GM19328 (cell line): ENCODE results near the gene ARFGAP1.

Source experiments
- ATAC-seq: cut with Tn5 transposase; IDR thresholded peaks from one replicate; pipeline ENCODE4 v1.9.1; 2021; ENCODE audit warnings: mild to moderate bottlenecking, moderate library complexity; ENCODE audit not compliant: unreplicated experiment

ARFGAP1 gene

DNA sequence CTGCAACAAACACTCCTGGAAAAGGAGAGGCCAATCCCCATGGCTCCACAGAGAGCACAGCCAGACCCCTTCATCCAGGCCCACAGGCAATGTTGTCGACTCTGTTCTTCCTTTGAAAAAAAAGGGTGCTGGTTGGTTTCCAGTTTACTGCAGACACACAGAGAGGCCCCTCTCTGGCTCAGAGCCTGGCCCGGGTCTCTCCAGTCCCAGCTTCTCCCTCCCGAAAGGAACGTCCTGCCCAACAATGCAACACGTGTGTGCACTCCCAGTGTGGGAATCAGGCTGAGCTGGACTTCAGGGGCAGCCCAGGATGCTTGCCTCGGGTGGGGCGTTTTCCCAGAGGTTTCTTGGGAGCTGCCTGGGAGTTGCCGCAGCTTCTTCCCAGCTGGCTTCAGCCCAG is 13.8 kb upstream of the ARFGAP1 start:
- ATAC-seq = no peak

DNA sequence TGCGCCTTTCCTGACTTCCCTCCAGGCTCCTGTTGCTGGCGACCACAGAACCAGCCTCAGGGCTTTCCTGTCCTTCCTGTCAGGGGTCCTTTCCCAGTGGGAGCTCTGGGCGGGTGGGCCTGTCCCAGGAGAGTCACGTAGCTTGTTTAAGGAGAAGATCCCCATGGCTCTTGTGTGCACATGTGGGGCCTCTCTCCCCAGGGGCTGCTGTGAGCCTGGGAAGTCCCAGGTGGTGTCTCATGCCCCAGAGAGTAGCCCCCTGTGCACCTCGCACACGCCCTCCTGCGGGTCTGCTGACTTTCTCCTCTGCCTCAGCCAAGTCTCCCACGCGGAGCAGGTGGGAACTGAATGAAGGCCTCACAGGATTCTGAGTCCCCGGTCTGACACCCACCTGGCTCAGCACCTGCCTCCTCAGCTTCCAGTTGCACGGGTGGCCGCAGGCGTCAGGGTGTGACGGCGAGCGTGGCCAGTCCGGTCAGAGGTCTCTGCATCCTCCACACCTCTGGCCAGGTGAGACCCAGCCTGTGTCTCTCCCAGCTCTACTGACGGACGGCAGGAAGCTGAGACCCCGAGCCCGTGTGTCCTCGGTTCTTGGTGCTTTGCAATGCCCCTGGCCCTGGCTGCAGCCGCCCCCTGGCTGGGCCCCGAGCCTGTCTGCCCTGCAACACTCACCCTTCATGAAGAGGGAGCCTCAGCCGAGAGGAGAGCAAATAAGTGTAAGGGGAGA is 12.7 kb upstream of the ARFGAP1 start:
- no peak for ATAC-seq

DNA sequence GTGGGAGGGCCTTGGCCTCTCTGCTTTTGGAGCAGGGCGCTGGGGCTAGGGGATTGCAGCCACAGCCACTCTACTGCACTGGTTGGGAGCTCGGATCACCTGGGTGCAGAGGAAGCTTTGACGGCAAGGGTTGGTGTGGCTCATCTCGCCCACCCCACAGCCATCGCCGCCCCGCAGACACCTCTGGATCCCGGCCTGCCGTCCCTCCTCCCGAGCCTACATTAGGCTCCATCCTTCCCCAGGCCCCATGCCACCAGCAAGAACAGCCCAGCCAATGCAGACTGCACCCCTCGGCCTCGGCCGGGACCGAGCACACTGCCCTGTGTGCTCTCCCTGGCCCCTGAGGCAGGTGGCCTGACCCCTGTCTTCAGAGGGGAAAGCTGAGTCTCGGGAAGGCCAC is 12.1 kb upstream of the ARFGAP1 start:
- ATAC-seq = no peak

DNA sequence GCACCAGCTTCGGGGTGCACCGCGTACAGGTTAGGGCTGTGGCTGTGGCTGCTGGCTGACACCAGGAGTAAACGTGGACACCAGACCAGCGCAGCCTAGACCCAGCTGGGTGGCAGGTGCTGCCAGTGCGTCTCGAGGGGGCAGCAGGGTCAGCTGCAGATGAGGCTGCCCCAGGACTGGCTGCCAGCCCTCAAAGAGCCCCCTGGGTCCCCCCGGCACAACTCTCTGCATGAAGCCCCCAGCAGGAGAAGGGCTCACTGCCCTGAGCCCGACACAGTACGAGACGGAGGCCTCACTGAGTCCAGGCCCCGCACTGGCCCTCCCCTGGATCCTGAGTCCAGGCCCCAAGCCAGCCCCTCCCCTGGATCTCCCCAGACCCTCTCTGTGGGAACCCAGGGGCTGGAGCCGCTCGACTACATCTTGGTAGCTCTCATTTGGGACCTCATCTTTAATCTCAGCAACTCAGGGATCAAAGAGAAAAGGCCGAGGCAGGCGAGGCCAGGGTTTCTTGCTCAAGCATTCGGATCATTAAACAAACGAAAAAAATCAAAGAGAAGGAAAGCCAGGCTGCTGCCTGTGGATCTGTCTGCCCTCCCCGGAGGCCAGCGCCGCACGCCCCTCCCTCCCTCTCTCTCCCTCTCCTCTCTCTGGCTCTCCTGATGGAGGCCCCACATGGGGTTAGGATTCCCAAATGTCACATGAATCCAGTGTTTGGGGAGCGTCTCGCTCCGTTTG is 11.4 kb upstream of the ARFGAP1 start:
- ATAC-seq = no peak

DNA sequence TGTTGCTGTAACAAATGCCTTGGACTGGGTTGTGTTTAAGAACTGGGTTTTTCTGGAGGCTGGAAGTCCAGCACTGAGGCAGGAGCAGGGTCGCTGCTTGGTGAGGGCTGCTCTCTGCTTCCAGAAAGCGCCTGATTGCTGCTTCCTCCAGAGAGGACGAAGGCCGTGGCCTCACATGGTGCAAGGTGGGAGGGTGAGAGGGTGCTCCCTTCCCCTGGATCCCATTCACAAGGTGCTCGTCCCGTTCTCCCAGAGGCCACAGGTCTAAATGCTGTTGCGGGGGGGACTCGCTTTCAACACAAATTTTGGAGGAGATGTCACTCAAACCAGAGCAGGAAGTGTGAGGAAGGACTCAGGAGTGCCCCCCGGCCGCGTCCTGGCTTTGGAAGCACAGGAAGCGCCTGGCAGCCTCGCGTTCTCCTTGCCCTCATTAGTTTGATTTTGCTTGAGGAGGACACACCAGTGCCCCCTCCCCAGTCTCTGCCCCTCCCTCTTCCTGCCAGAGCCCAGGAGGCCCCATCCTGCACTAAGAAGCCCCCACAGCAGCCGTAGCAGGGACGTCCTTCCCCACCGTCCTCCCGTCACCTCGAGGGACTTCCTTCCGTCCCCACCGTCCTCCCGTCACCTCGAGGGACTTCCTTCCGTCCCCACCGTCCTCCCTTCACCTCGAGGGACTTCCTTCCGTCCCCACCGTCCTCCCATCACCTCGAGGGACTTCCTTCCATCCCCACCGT is 10.7 kb upstream of the ARFGAP1 start:
- ATAC-seq = no peak

DNA sequence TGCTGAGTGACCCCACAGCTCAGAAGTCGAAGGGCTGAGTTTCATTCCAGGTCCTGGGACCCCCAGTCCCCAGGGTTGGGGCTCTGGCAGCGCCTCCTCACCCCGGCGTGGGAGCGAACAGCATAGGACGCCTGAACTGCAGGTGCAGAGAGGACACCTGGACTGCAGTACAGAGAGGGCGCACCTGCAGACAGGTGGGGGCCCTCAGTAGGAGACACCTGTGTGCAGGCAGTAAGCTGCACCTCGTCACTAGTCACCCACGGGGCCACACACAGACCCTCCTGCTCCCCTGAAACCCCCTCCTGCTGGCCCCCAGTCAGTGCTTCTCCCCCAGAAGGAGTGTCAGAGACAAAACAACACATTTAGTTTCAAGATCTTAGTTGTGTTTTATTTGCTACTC is 9.8 kb upstream of the ARFGAP1 start:
- no peak for ATAC-seq

DNA sequence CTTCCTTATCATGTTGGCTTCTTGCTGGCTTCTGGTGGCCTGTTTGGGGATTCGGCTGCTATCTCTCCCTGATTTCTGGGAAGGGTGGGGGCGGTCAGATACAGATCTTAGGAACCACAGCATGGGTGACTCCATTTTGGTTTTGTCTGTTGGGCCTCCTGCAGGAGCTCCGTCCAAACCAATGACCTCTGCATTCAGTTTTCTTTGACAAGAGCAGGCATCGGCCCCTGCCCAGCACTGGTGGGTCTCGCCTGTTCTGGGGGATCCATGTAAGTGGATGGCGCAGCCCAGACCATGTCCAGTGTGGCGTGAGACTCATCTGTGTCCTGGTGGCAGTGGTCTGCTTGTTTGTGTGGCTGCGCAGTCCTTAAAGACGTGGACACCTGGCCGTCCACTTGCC is 8.6 kb upstream of the ARFGAP1 start:
- no peak for ATAC-seq

DNA sequence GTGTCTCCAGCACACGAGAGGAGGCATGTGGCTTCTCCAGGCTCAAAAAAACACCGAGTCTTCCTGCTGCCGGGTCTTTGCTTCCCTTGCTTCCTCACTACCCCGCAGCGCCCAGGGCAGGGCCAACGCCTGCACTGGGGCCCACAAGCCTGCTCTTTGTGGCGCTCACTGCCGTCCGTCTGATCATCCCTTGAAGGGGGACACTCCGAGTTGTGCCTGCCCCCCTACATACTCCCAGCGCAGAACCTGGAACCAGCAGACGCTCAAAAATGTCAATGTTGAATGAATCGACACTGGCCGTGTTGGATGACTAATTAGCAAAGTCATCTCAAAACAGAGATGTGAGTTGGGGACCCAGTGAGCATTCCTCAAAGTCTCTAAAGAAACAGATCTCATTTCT is 8.1 kb upstream of the ARFGAP1 start:
- ATAC-seq = no peak

DNA sequence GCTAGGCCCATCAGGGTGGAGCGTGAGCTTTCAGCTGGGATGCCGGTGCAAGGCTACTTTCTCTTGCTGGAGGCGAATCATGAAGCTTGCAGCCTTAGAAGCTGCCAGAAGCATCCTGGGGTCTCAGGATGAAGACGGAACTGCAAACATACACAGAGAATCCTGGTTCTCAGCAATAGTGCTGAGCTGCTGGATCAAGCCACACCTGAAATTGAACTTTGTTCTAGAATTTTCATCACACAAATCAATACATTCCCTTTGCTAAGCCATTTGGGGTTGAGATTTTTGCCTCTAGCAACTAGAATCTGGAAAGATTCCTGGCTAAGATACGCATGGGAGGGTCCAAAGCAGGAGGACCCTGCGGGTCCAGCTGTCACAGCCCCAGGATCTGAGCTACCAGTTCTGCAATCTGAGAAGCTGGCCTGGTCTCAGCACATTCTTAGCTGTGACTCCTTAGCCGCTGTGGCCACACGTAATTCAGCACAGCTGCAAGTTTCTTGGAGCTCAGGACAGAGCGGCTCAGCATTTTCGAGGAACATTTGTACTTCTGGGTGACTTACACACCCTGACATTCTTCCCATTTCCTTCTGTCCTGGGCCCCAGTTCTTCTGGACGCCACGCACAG is 6.6 kb upstream of the ARFGAP1 start:
- ATAC-seq = no peak

DNA sequence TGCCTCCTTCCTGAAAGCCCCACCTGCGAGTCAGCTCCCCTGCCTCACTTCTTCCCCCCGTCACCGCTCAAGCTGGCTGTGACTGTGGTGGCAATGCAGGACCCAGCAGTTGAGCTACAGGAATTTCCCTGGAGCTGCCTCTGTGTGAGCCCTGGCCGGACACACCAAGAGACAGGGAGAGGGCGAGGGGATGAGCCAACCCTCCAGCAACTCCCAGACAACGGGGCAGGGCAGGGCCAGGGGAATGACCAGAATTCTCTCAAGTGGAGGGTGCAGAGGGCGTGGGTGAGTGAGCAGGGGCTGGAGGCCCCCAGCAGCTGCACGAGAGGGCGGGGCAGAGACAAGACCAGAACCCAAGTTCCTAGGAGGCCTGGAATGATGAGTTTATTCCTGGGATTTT is 4.9 kb upstream of the ARFGAP1 start:
- ATAC-seq = no peak

DNA sequence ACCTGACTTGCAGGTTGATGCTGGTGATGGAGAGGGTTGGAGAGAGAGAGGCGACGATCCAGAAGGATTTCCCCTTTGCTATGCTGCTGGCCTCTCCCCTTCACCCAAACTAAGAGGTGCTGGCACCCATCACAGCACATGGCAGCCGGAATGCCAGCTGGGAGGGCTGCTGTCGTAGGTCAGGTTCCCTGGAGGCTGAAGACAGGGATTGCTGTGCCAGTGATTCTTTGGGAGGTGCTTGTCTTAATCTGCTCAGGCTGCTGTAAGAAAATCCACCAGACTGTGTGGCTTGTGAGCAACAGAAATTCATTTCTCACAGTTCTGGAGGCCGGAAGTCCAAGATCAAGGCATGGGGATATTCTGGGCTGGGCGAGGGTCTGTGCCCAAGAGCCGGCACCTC is 4.4 kb upstream of the ARFGAP1 start:
- no peak for ATAC-seq

DNA sequence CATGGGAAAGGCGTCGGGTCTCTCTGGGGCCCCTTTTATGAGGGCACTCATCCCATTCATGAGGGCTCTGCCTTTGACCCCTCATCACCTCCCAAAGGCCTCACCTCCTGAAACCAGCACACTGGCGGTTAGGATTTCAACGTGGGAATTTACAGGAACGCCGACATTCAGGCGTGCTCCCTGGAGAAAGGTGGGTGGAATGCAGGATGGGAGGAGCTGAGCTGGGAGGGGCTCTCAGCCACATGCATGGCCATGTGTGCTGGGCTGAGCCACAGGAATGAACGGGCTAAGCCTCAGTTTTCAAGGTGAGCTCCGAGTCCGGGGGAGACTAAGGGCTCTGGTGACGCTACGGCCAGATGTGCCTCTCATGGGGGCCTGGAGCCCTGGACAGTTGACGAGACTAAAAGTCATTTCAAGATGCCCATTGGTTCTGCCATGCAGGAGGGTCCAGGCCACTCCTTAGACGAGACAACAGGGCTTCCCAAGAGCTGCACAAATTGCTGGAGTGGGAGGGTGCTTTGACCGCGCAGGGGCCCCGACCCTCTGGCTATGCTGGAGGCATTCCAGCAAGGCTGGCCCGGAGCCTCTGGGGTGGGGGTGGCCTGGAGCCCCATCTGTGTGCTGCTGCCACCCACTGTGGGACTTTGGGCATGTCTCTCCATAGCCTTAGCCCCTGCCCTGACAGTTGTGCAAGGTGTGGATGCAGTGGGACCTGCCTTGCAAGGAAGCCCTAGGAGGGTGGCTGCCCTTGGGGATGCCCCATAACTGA is 3.8 kb upstream of the ARFGAP1 start:
- no peak for ATAC-seq

DNA sequence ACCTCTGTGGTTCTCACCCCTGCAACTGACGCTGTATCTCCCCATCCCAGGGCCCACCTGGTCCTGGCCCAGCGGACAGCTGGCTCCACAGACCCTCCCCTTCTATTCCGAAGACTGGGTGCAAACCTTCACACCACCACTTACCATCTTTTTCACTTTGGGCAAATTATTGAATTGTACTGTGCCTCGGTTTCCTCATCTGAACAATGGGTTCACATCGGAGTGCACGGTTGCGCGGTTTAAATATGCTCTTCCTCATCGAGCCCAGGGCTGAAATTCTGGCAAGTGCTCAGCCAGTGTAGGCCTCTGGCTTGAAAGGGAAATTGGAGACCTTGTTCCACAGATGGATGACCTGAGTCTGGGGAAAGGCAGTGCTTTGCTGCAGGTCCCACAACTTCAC is 2.9 kb upstream of the ARFGAP1 start:
- ATAC-seq = no peak

DNA sequence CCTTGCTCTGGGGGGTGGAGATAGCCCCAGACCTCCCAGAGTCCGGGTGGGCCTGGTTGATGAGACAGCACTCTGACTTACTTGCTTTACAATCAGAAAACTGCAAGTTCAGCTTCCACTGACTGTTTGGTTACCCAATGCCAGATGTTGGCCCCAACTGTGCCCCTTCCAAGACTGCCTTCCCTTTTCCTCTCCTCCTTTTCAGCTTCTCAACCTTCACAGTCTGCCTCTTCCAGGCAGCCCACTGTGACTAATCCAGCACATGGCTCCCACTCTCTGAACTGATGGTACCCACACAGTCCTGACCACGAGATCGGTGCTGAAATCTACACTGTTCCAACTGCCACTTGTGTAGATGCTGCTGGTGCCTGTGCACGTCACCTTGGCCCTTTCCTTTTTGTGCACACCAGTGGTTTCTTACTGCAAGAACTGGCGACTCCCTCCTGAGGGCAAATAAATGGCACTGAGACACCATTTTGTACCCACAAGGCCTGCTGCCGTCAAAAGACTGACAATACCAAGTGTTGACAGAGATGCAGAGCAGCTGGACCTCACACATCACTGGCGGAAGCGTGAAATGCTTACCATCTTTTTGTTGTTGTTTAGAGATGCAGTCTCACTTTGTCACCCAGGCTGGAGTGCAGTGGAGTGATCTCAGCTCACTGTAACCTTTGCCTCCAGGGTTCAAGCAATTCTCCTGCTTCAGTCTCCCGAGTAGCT is 1.8 kb upstream of the ARFGAP1 start:
- ATAC-seq = no peak

DNA sequence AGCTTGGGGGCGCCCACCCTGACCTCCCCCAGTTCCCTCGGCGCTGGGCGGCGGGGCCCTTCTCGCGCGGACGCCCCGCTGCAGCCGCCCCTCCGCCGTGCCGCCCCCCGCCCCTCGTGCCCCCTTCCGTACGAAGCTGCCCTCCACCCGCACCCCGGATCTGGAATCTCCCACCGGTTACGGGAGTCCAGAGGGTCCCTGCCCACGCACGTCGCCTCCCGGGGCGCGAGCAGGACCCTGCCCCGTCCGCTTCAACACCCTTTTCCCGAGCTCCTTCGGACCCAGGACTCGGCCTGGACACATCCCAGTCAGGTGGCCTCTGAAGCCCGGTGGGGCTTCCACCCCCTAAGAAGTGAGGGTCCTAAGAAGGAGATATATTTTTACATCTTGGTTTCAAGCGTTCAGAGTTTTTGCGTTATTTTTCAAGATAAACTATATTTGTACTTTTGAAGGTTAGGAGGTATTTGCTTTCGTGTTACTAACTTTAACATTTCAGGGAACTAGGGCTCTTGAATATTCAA is 506 bp downstream of the ARFGAP1 start:
- no peak for ATAC-seq

DNA sequence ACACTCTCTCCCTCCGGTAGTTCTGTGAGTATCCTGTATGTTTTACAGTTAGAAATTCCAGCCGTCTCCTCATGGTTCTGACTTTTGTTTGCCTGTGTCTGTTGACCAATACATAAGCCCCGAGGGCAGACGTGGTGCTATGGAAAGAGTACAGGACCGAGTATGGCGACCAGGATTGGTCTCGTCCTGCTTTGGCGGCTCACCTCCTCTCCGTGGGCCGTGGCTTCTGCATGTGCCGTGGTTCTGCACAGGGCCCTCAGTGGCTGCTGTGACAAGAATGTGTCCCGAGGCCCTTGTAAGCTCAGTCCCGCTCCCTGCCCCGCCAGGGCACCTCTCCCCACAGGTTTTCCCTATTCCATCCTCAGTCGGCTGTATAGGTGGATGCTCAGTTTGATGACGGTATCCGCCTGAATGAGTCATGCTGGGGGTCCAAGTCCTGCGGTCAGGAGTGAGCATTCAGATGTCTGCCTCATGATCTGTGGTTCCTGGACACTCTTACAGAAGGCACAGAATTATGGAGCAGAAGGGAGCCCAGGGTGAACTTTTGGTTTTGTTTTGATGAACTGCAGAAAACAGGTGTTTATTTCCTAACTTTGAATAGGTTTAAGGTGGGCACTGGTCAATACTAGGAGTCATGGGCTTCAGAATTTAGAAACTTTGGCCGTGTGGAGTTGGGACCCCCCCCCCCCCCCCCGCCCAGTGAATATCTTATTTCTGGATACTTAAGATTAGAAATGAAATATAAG is 1.2 kb downstream of the ARFGAP1 start:
- ATAC-seq = no peak

DNA sequence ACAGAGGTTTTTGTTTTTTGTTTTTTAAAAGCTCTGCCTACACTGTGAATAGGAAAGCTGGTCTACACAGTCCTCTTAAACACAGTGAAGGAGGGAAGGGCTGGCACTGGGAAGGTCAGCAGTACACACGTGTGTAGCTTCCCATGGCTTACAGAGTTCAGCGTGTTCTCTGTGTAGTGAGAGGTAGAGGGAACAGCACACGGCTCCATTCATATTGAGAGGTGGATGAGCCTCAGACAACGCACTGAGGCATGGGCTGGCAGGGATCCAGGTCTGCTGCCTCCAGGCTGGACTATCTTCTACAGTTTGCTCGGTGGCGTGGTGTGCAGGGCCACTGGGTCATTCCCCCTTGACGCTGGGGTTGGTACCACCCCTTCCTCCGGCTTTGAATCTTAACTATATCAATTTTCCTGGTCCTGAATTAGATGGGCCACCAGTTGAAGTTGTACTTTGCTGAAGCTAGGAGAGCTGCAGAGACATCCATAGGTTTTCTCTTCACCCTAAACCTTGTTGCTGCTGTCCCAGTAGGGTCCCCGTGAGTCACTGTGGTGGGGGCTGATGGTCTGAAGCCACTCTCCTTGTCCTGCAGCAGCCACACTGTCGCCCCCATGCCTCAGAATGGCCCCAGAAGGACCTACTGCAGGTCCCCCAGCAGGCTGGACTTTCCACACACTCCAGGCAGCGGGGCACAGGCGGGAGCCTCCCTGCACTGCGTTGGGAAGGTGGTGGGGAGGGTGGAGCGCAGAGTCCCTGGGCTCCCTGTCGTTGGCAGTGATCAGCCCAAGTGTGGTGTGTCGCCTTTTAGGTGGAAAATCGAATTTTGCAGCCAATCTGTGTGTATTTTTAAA is 2.0 kb downstream of the ARFGAP1 start:
- no peak for ATAC-seq

DNA sequence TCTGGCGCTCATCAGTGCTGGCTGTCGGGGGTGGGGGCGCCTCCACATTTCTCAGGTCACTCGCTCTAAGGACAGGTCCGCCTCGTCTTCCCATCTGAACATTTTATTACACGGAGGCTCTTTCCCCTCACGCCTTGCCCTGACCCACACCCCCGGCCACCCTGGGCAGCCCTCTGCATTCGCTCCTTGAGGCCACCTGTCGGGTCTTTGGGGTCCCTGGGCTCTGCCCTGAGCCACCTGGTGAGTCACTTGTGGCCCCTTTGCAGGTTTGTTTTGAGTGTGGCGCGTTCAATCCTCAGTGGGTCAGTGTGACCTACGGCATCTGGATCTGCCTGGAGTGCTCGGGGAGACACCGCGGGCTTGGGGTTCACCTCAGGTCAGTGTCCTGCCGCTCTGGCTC is 3.2 kb downstream of the ARFGAP1 start:
- ATAC-seq = no peak
